Measurements from ENCODE around the gene KCTD2.

DNA sequence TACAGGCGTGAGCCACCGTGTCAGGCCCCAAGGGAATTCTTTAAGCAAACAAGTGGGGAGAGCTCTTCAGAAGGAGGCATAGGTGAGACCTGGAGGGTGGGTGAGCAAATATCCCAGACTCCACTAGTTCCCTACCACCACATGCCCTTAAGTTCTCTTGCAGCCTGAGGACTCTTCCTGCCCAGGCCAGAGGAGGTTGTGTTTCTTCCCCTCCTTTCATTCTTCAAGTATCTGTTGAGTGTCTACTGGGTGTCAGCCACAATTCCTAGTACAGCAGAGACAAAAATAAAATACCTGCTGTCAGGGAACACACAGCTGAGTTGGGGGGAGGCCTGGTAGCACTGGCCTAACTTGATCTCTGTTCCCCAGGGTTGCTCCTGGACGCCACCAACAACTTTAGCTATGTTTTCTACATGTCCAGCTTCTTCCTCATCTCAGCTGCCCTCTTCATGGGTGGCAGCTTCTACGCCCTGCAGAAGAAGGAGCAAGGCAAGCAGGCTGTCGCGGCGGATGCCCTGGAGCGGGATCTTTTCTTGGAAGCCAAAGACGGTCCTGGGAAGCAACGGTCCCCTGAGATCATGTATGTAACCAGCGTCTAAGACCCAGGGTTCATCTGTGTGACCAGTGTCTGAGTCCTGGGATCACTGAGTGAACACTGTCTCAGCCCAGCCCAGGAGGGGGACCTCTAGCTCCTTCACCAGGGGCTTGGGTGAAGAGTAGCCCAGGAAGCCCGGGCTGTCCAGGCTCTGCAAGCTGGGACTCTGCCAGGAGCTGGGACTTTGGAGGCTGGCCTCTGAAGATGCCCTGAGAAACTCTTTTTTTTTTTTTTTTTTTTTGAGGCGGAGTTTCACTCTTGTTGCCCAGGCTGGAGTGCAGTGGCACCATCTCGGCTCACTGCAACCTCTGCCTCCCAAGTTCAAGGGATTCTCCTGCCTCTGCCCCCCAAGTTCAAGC is 56.9 kb downstream of the KCTD2 start:
- TF ChIP-seq POLR2A (IDR thresholded peaks at IDR 0.05) (no peak), CTCF (IDR thresholded peaks at IDR 0.05) (no peak)

All from vagina (tissue), 2 donors.